ENCODE results near the gene TCF19.

- no peak for TF ChIP-seq POLR2AphosphoS5 (IDR thresholded peaks at IDR 0.05; ENCODE audit: low read depth, low read length)
- TF ChIP-seq REST (IDR thresholded peaks at IDR 0.05; ENCODE audit: insufficient read depth in 1 of 2, low read depth in 2 of 2, low read length in 2 of 2) = no peak
- no peak for TF ChIP-seq FOXP2 (optimal IDR thresholded peaks at IDR 0.05; ENCODE audit: borderline replicate concordance, extremely low read depth, extremely low read length, insufficient read depth)
- TF ChIP-seq TAF1 (IDR thresholded peaks at IDR 0.05; ENCODE audit: borderline replicate concordance, insufficient read depth, low read length) = no peak
- no peak for TF ChIP-seq SIN3A (IDR thresholded peaks at IDR 0.05; ENCODE audit: borderline replicate concordance, insufficient read depth, low read length)
These were observed 763 bp upstream of the TCF19 start, which contains the start of gene CCHCR1 for GRCh38 chr6:31157513-31158139.
